ENCODE results near the gene BUB1. TPM values are rescaled to one million over a fixed set of nuclear protein-coding genes. Genes with fewer than 3 reads are reported as not detected.

The BUB1 gene
- 19.9 and 31.2 TPM in 2 replicates for total RNA-seq

GRCh38 chr2:110677530-110678456, at the start of gene BUB1:
TSS of gene BUB1 (minus strand) at chr2:110678063. CDS start at chr2:110677995, 68 bp downstream.

Other genes with a start within 250 kb of the BUB1 start
- gene LIMS4, start 205.2 kb downstream of the BUB1 start, total RNA-seq = not detected in 2 replicates
- gene RGPD6, start 100.8 kb downstream of the BUB1 start, total RNA-seq = 6.2 and 11.9 TPM in 2 replicates
- gene ACOXL, start 54.5 kb upstream of the BUB1 start, total RNA-seq = 0.05 and 0.21 TPM in 2 replicates